H1 (cell line): ENCODE results near the gene WWC1. TPM values are rescaled to one million over a fixed set of nuclear protein-coding genes. Genes with fewer than 3 reads are reported as not detected.

Experiments used
- CTCF ChIA-PET: fragments of 300-600 bp; sonication (Branson Sonifier 250); formaldehyde crosslinking; loops from one replicate; lab custom pipeline; 2021; ENCODE audit not compliant: partially characterized antibody; lab: Charles Lee
- POLR2A ChIA-PET: fragments of 300-600 bp; sonication (Branson Sonifier 250); formaldehyde crosslinking; loops from one replicate; lab custom pipeline; 2021; ENCODE audit warnings: inconsistent platforms; ENCODE audit not compliant: partially characterized antibody; lab: Charles Lee
- DNase-seq, 2 experiments: peaks; one replicate each; pipeline versions ENCODE4 v3.0.0 to v3.0.0-alpha.2; 2010 to 2022; ENCODE audit warnings: low spot score in 2 of 2, low read depth in 1 of 2, mixed read lengths in 1 of 2
- FAIRE-seq: peaks from 2 replicates; lab custom pipeline; 2011; peaks lifted over from hg19 to GRCh38; lab: Jason Lieb, UNC
- H2AFZ ChIP-seq: 2 replicates; pipeline ENCODE4 v1.8.1; 2012; ENCODE audit warnings: low read length, inconsistent platforms
- H2AK5ac ChIP-seq: 2 replicates; pipeline ENCODE4 v1.6.1; 2013; ENCODE audit warnings: low read depth, low read length
- H2BK120ac ChIP-seq: replicated peaks from 2 replicates; pipeline ENCODE3; 2013; ENCODE audit warnings: low read depth, low read length, inconsistent platforms
- H2BK12ac ChIP-seq: 2 replicates; pipeline ENCODE4 v1.6.1; 2013; ENCODE audit warnings: low read depth, low read length
- H2BK15ac ChIP-seq: 2 replicates; pipeline ENCODE4 v1.6.1; 2013; ENCODE audit warnings: low read length
- H2BK20ac ChIP-seq: 2 replicates; pipeline ENCODE4 v1.6.1; 2013; ENCODE audit warnings: low read length
- H2BK5ac ChIP-seq: 2 replicates; pipeline ENCODE4 v1.6.1; 2013; ENCODE audit warnings: low read depth, low read length
- H3K14ac ChIP-seq: 2 replicates; pipeline ENCODE4 v1.6.1; 2013; ENCODE audit warnings: inconsistent platforms; ENCODE audit not compliant: insufficient read length
- H3K18ac ChIP-seq: 2 replicates; pipeline ENCODE4 v1.6.1; 2013; ENCODE audit warnings: low read length; ENCODE audit errors: extremely low read depth
- H3K23ac ChIP-seq: 2 replicates; pipeline ENCODE4 v1.6.1; 2013; ENCODE audit warnings: inconsistent platforms; ENCODE audit not compliant: insufficient read length
- H3K23me2 ChIP-seq: 2 replicates; pipeline ENCODE4 v1.6.1; 2013; ENCODE audit warnings: low read depth, low read length
- H3K27ac ChIP-seq: 2 replicates; pipeline ENCODE4 v1.6.1; 2011; ENCODE audit warnings: low read depth, low read length, inconsistent platforms
- H3K27me3 ChIP-seq, 4 experiments: replicated peaks in 1 of 4; 1 replicate in 1 of 4; 2 replicates in 3 of 4; pipeline versions ENCODE4 v1.6.1 to v1.8.1; 2011 to 2013; ENCODE audit warnings: low read length in 3 of 4, mild to moderate bottlenecking in 3 of 4, inconsistent platforms in 2 of 4, mixed read lengths in 2 of 4, moderate library complexity in 1 of 4; ENCODE audit not compliant: control insufficient read depth in 3 of 4, insufficient read depth in 3 of 4; ENCODE audit errors: extremely low read depth in 1 of 4
- H3K36me3 ChIP-seq, 4 experiments: 2 replicates each; pipeline versions ENCODE4 v1.6.1 to v1.8.1; 2011 to 2013; ENCODE audit warnings: mild to moderate bottlenecking in 4 of 4, low read length in 3 of 4, moderate library complexity in 2 of 4, control low read depth in 1 of 4, inconsistent platforms in 1 of 4; ENCODE audit not compliant: insufficient read depth in 4 of 4, control insufficient read depth in 2 of 4
- H3K4ac ChIP-seq: replicated peaks from 2 replicates; pipeline ENCODE3; 2013; ENCODE audit warnings: low read length, low read depth, mixed read lengths, inconsistent platforms; ENCODE audit not compliant: insufficient read length
- H3K4me1 ChIP-seq, 4 experiments: replicated peaks in 1 of 4; 1 replicate in 1 of 4; 2 replicates in 3 of 4; pipeline versions ENCODE4 v1.6.1 to v1.8.1; 2011 to 2013; ENCODE audit warnings: low read length in 3 of 4, inconsistent platforms in 2 of 4, mixed read lengths in 1 of 4; ENCODE audit not compliant: insufficient read depth in 4 of 4, control insufficient read depth in 3 of 4
- H3K4me2 ChIP-seq, 2 experiments: 2 replicates each; pipeline versions ENCODE4 v1.6.1 to v1.8.1; 2011 to 2013; ENCODE audit warnings: low read depth in 2 of 2, low read length in 2 of 2, control low read depth in 1 of 2, inconsistent platforms in 1 of 2, mild to moderate bottlenecking in 1 of 2; ENCODE audit not compliant: insufficient read depth in 1 of 2
- H3K4me3 ChIP-seq, 4 experiments: fragments of 200-600, 300-600 bp in 1 of 4; sonication (generic), shearing (Covaris generic), sonication (Bioruptor Twin) in 1 of 4; 2 replicates each; pipeline versions ENCODE4 v1.5.1 to v1.8.1; 2011 to 2016; ENCODE audit warnings: low read length in 4 of 4, low read depth in 3 of 4, control low read depth in 2 of 4, inconsistent platforms in 2 of 4, mild to moderate bottlenecking in 2 of 4, mixed read lengths in 1 of 4, moderate library complexity in 1 of 4; ENCODE audit not compliant: insufficient read depth in 2 of 4; ENCODE audit errors: extremely low read depth in 1 of 4
- H3K56ac ChIP-seq: replicated peaks from 2 replicates; pipeline ENCODE3; 2013; ENCODE audit warnings: low read depth, mild to moderate bottlenecking, mixed read lengths, low read length, inconsistent platforms; ENCODE audit not compliant: insufficient read length
- H3K79me1 ChIP-seq: 2 replicates; pipeline ENCODE4 v1.6.1; 2013; ENCODE audit warnings: low read depth, low read length, control low read depth
- H3K79me2 ChIP-seq, 2 experiments: 2 replicates each; pipeline versions ENCODE4 v1.6.1 to v1.8.1; 2012 to 2013; ENCODE audit warnings: low read length in 2 of 2, mild to moderate bottlenecking in 2 of 2, inconsistent platforms in 1 of 2; ENCODE audit not compliant: insufficient read depth in 2 of 2, control insufficient read depth in 1 of 2
- H3K9ac ChIP-seq, 4 experiments: replicated peaks in 1 of 4; 1 replicate in 1 of 4; 2 replicates in 3 of 4; pipeline versions ENCODE4 v1.6.1 to v1.8.1; 2011 to 2013; ENCODE audit warnings: low read depth in 3 of 4, low read length in 3 of 4, control low read depth in 2 of 4, mild to moderate bottlenecking in 2 of 4, moderate library complexity in 2 of 4, inconsistent platforms in 1 of 4; ENCODE audit errors: extremely low read depth in 1 of 4
- H3K9me3 ChIP-seq, 2 experiments: 2 replicates each; pipeline versions ENCODE4 v1.6.1 to v1.8.1; 2012 to 2013; ENCODE audit warnings: mild to moderate bottlenecking in 2 of 2, moderate library complexity in 2 of 2, control low read depth in 1 of 2, inconsistent platforms in 1 of 2, low read depth in 1 of 2, low read length in 1 of 2, mixed read lengths in 1 of 2; ENCODE audit not compliant: insufficient read depth in 2 of 2
- H4K20me1 ChIP-seq, 2 experiments: replicated peaks in 1 of 2; 2 replicates each; pipeline versions ENCODE3 to v1.8.1; 2011 to 2013; ENCODE audit warnings: inconsistent platforms in 2 of 2, low read length in 2 of 2, mild to moderate bottlenecking in 1 of 2; ENCODE audit not compliant: insufficient read depth in 2 of 2, control insufficient read depth in 1 of 2
- H4K5ac ChIP-seq: 2 replicates; pipeline ENCODE4 v1.6.1; 2013; ENCODE audit warnings: low read length, low read depth, mixed read lengths, inconsistent platforms; ENCODE audit not compliant: insufficient read length
- H4K8ac ChIP-seq: 2 replicates; pipeline ENCODE4 v1.8.0; 2013; ENCODE audit warnings: mild to moderate bottlenecking, moderate library complexity, low read length, inconsistent platforms; ENCODE audit not compliant: insufficient read depth; ENCODE audit errors: extremely low read depth
- H4K91ac ChIP-seq: replicated peaks from 2 replicates; pipeline ENCODE3; 2013; ENCODE audit warnings: low read length, mixed read lengths, inconsistent platforms; ENCODE audit not compliant: insufficient read length
- CHD1 ChIP-seq: IDR thresholded peaks from 2 replicates; pipeline ENCODE4 v1.6.1; 2012; ENCODE audit warnings: low read depth, low read length, improper control_type of control experiment
- CREB1 ChIP-seq: IDR thresholded peaks from 2 replicates; pipeline ENCODE4 v1.6.1; 2012; ENCODE audit warnings: inconsistent platforms
- HDAC2 ChIP-seq, 2 experiments: fragments of 300-600 bp in 1 of 2; sonication (generic) in 1 of 2; IDR thresholded peaks; 2 replicates each; pipeline ENCODE4 v1.6.1; 2011 to 2012; ENCODE audit warnings: low read depth in 2 of 2, low read length in 2 of 2, mild to moderate bottlenecking in 2 of 2, moderate library complexity in 2 of 2, borderline replicate concordance in 1 of 2, inconsistent platforms in 1 of 2
- POU5F1 ChIP-seq: IDR thresholded peaks from 2 replicates; pipeline ENCODE4 v1.6.1; 2011; ENCODE audit warnings: low read depth, mild to moderate bottlenecking, low read length, moderate library complexity
- WGBS, 2 experiments: shearing (Covaris generic) in 1 of 2; methylation state at CpG; one replicate each; pipeline versions ENCODE4 v1.1.6 to v1.1.7; 2013 to 2015; ENCODE audit warnings: low lambda C conversion rate in 2 of 2, mixed read lengths in 2 of 2, inconsistent platforms in 1 of 2, low coverage in 1 of 2, missing lambda C conversion rate in 1 of 2; ENCODE audit not compliant: insufficient replicate concordance in 2 of 2, insufficient coverage in 1 of 2, insufficient read length in 1 of 2; ENCODE audit errors: extremely low coverage in 1 of 2, missing lambda C conversion rate in 1 of 2; 5-methylcytosine and 5-hydroxymethylcytosine counted together
- polyA plus RNA-seq, 7 experiments: library from polyadenylated mRNA; depleted of rRNA in 3 of 7; stranded (reverse) in 5 of 7; unstranded in 2 of 7; fragments of >200 nt in 5 of 7; fragments of 200-250 nt in 2 of 7; gene quantifications; 1 replicate in 5 of 7; 2 replicates in 1 of 7; 4 replicates in 1 of 7; pipeline versions ENCODE4 v1.2.1 to v1.2.3, GENCODE V29; 2011 to 2013; ENCODE audit warnings: missing spikeins in 2 of 7, mixed read lengths in 2 of 7
- total RNA-seq: library from RNA; stranded (reverse); fragmentation: NEBNext Ultra II Directional; extraction: Animal tissue kit (Norgen Biotek cat#: 25700); gene quantifications from 2 replicates; pipeline ENCODE4 v1.2.1, GENCODE V29; 2021

Gene WWC1
- total and polyA plus RNA-seq, 2 of the 8 experiments (the other 6 are each of a cell fraction or from before 2014, with no cell fraction given), result 16.4 to 41.1 TPM

- Histone ChIP-seq H3K23ac (no peak overlapping the region), H3K4ac (no peak overlapping the region), H4K8ac (no peak overlapping the region), H4K5ac (no peak overlapping the region), H3K56ac (no peak overlapping the region), H3K4me1 (peaks cover 0 to 8% (median 5%) of the 10 kb centered on the region in 4 experiments; a peak in 4 of 7 replicates), H3K9me3 (no peaks in the 10 kb centered on the region), H3K36me3 (no peaks in the 10 kb centered on the region), H2AFZ (no peak overlapping the region), H4K20me1 (peaks cover 3 to 4% of the 10 kb centered on the region in 2 experiments), H3K23me2 (no peaks in the 10 kb centered on the region), H3K79me1 (peaks cover 11% of the 10 kb centered on the region), H2AK5ac (no peak overlapping the region), H3K79me2 (peaks cover 0 to 44% of the 10 kb centered on the region in 2 experiments; a peak in 3 of 4 replicates), H2BK12ac (no peak overlapping the region), H2BK120ac (no peak overlapping the region), H3K4me3 (no peak overlapping the region), H2BK5ac (no peak overlapping the region), H3K4me2 (no peak overlapping the region), H3K27me3 (no peaks in the 10 kb centered on the region), H3K14ac (no peak overlapping the region), H2BK15ac (no peak overlapping the region), H3K18ac (no peak overlapping the region), H3K9ac (no peak overlapping the region), H4K91ac (no peak overlapping the region), H3K27ac (no peak overlapping the region), H2BK20ac (no peak overlapping the region)
- ChIA-PET CTCF (interaction anchor here (1.1 to 2.0 kb wide), 3 partner anchors 8 to 53 kb away, joined by 3 to 4 read pairs (median 4); no protein-coding TSS in a partner anchor), POLR2A (no interaction called here)
- 86% methylated on average over 2 of the region's 2 CpGs; no CpG with 5 or more reads in 1 of the 2 experiments for WGBS, 2 experiments
- TF ChIP-seq CREB1 (no peak), HDAC2 (IDR thresholded peaks at IDR 0.05; ENCODE audit: borderline replicate concordance in 1 of 2, low read depth in 2 of 2, low read length in 2 of 2) (no peak), POU5F1 (no peak), CHD1 (no peak)
- FAIRE-seq, result no peak
- DNase-seq, result no peak
Observed at GRCh38 chr5:168354397-168354796, 63.0 kb downstream of the WWC1 start.
